IPS-NIHi7 (cell line): Measurements from ENCODE around the gene SCRT2.

ENCODE experiments used
- DNase-seq: peaks from one replicate; pipeline ENCODE4 v3.0.0; 2012; ENCODE audit warnings: mixed read lengths; ENCODE audit errors: extremely low spot score

Gene SCRT2

GRCh38 chr20:634148-634925 lies 41.3 kb downstream of the SCRT2 start:
- no peak for DNase-seq

GRCh38 chr20:631101-631500 lies 44.5 kb downstream of the SCRT2 start:
- DNase-seq = no peak

- DNase-seq = no peak
Observed at GRCh38 chr20:626579-626978, 49.0 kb downstream of the SCRT2 start.

GRCh38 chr20:625360-625932 lies 50.2 kb downstream of the SCRT2 start:
- DNase-seq = no peak

- no peak for DNase-seq
Observed at GRCh38 chr20:623704-624103, 51.9 kb downstream of the SCRT2 start.

GRCh38 chr20:623021-623420 lies 52.6 kb downstream of the SCRT2 start:
- DNase-seq = no peak

- no peak for DNase-seq
Observed at GRCh38 chr20:622161-622560, 53.4 kb downstream of the SCRT2 start.

- DNase-seq = no peak
Observed at GRCh38 chr20:621125-621756, 54.4 kb downstream of the SCRT2 start.

GRCh38 chr20:620246-620645 lies 55.4 kb downstream of the SCRT2 start:
- DNase-seq = no peak

GRCh38 chr20:618980-619379 lies 56.6 kb downstream of the SCRT2 start:
- no peak for DNase-seq

GRCh38 chr20:617934-618690 lies 57.5 kb downstream of the SCRT2 start:
- DNase-seq = no peak

- DNase-seq = no peak
Observed at GRCh38 chr20:615514-615913, 60.1 kb downstream of the SCRT2 start.

GRCh38 chr20:611843-612185 lies 63.8 kb downstream of the SCRT2 start:
- DNase-seq = peak; percentile 40
